Motor neuron (in vitro differentiated cells): ENCODE data around the gene PARVG. TPM values are rescaled to one million over a fixed set of nuclear protein-coding genes. Genes with fewer than 3 reads are reported as not detected.
"Not testable (repeated sequence)": the region's sequence is repeated elsewhere in the genome, so short reads cannot be mapped to it uniquely, and the experiment has no call there.

Source experiments
- ATAC-seq, 8 experiments: fragments of 200-7000 bp; cut with Tn5 transposase; replicated peaks in 6 of 8; 2 replicates each; pipeline ENCODE4 v1.8.0; 2021; ENCODE audit warnings: mild to moderate bottlenecking in 8 of 8, moderate library complexity in 8 of 8
- H3K27ac ChIP-seq, 2 donors: fragments of 250-450 bp; sonication (Bioruptor Pico); 2 replicates each; pipeline ENCODE4 v1.9.0; 2021; ENCODE audit warnings: antibody characterized with exemption in 2 of 2, mild to moderate bottlenecking in 2 of 2, moderate library complexity in 1 of 2
- H3K4me1 ChIP-seq, 2 donors: fragments of 250-450 bp; sonication (Bioruptor Pico); replicated peaks in 1 of 2; 2 replicates each; pipeline ENCODE4 v1.6.1; 2021; ENCODE audit warnings: antibody characterized with exemption in 2 of 2, mild to moderate bottlenecking in 2 of 2, moderate library complexity in 1 of 2
- H3K4me3 ChIP-seq, 5 donors: fragments of 250-450 bp; sonication (Bioruptor Pico); 2 replicates each; pipeline ENCODE4 v1.9.0; 2021; ENCODE audit warnings: antibody characterized with exemption in 5 of 5, mild to moderate bottlenecking in 5 of 5, moderate library complexity in 4 of 5
- WGBS, 10 experiments: fragments of 450-650 bp; shearing (Covaris generic); methylation state at CpG; one replicate each; pipeline ENCODE4 v1.0.0; 2022; 5-methylcytosine and 5-hydroxymethylcytosine counted together
- in situ Hi-C, 9 experiments: fragments of 400-800 bp; cut with MboI; loops; one replicate each; pipeline ENCODE4 v1.15.0; 2021; ENCODE audit warnings: low sequenced_read_pairs in 9 of 9, low pct_unique_long_range_greater_than_20kb in 2 of 9; ENCODE audit not compliant: unreplicated experiment in 9 of 9
- total RNA-seq, 8 experiments: library from RNA; unstranded; fragments of 300-600 nt; gene quantifications; 2 replicates each; pipeline versions ENCODE4 v1.2.3 to v1.2.4, GENCODE V29; 2022

Gene PARVG
- total RNA-seq, 8 experiments from 2014 or later = 0.05 to 3.0 (median 0.33) TPM

DNA sequence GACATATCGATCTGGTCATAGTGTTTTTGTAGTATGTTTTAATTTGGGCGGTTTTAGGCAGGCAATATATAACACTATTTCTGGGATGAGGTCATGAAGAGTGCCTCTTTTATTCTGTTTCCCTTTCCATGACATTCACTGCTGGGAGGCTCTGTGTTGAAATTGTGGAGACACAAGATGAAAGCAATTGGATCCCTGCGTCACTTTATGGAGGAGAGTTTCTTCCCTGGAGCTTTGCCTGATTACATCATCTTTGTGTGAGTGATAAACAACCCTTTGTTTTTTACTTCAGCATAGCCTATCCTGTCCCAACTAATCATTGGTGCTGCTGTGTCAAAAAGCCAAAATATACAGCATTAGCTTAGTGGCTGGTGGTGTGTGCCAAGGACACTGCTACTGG, 48.6 kb downstream of the PARVG start:
- Histone ChIP-seq H3K4me3 (no peak overlapping the region), H3K4me1 (no peaks in the 10 kb centered on the region), H3K27ac (no peak overlapping the region)
- no peak for ATAC-seq
- 0 to 96% (median 78%) methylated on average over 1 to 3 of the region's 3 CpGs for WGBS, 10 experiments
- in situ Hi-C loops = no loop called here

DNA sequence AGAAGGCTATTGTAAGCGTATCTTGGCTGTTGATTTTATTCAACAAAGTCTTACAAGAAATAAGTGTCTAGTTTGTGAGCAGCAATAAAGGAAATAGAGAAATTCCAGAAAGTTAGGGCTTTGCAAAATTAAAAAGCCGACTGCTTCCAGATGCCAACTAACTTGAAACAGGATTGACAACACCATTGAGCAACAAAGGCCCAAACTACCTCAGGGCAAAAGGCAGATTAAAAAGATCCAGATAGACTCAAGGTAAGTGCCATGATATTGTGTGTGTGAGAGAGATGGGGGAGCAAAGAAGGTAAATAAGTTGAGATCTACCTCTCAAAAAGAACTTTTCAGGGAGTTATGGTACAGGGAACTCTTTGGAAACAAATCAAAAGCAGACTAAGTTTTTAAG, 49.1 kb downstream of the PARVG start:
- in situ Hi-C loops = no loop called here
- Histone ChIP-seq H3K4me3 (no peak overlapping the region), H3K4me1 (no peaks in the 10 kb centered on the region), H3K27ac (no peak overlapping the region)
- no peak for ATAC-seq
- WGBS, 10 experiments = 0 to 93% (median 59%) methylated on average over 1 to 2 of the region's 2 CpGs; no CpG with 5 or more reads in 2 of the 10 experiments

DNA sequence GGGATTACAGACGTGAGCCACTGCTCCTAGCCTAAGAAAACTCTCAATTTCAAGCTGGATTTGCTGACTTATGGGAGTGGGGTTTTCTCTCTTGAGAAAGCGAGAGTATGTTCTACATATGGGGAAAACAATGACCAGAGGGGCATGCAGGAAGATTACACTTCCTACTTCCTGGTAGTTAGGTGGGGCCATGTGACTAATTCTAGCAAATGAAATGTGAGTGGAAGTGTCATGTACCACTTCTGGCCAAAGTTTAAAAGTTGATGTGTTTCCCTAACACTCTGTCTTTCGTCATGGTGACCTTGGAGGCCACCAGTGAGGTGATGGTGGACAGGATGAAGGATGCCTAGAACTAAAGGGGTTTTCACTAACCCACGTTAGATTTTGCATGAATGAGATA, 50.5 kb downstream of the PARVG start:
- H3K4me3 ChIP-seq = no peak overlapping the region
- 29 to 100% (median 89%) methylated on average over 1 to 4 of the region's 4 CpGs; no CpG with 5 or more reads in 1 of the 10 experiments for WGBS, 10 experiments
- H3K4me1 ChIP-seq = no peaks in the 10 kb centered on the region
- no peak for ATAC-seq
- H3K27ac ChIP-seq = no peak overlapping the region
- in situ Hi-C loops = no loop called here

DNA sequence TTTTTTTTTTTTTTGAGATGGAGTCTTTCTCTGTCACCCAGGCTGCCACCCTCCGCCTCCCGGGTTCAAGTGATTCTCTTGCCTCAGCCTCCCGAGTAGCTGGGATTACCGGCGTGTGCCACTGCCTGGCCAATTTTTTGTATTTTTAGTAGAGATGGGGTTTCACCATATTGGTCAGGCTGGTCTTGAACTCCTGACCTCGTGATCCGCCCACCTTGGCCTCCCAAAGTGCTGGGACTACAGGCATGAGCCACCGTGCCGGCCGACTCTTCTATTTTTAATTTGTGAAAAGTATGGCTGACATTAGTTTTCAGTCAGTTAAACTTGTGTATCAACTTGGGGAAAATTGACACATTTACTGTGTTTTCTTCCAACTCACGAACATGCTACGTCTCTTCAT, 53.6 kb downstream of the PARVG start:
- H3K4me3 ChIP-seq, H3K27ac ChIP-seq, ATAC-seq, in situ Hi-C loops, H3K4me1 ChIP-seq: not testable (repeated sequence)
- WGBS, 10 experiments = 82 to 100% (median 95%) methylated on average over 1 to 12 of the region's 12 CpGs; no CpG with 5 or more reads in 1 of the 10 experiments

DNA sequence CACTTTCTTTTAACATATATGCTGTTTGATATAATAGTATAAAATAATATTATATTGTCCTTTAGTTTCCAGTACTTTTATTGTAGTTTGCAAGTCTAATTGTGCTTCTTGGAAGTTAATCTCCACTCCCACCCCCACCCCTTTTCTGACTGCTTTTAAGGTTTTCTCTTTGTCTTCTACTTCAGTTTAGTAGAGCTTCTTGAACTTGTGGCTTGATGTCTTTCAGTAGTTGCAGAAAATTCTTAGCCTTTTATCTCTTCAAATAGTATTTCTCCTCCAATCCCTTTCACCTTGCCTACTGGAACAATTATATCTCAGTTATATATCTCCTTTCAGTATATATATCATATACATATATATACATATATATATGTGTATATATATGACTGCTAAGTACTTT, 56.6 kb downstream of the PARVG start:
- ATAC-seq = no peak
- Histone ChIP-seq H3K27ac (no peak overlapping the region), H3K4me3 (no peak overlapping the region), H3K4me1 (no peaks in the 10 kb centered on the region)
- in situ Hi-C loops = no loop called here

DNA sequence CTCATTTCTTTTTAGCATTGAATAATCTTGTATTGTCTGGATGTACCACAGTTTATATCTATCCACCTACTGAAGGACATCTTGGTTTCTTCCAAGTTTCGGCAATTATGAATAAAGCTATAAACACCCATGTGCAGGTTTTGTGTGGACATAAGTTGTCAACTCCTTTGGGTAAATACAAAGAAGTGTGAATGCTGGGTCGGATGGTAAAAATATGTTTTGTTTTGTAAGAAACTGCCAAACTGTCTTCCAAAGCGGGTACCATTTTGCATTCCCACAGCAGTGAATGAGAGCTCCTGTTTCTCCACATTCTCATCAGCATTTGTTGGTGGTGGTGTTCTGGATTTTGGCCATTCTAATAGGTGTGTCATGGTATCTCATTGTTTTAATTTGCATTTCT, 60.4 kb downstream of the PARVG start:
- H3K4me3 ChIP-seq, in situ Hi-C loops, H3K27ac ChIP-seq, ATAC-seq, H3K4me1 ChIP-seq: not testable (repeated sequence)
- 18 to 93% (median 75%) methylated on average over 1 to 3 of the region's 3 CpGs; no CpG with 5 or more reads in 1 of the 10 experiments for WGBS, 10 experiments

DNA sequence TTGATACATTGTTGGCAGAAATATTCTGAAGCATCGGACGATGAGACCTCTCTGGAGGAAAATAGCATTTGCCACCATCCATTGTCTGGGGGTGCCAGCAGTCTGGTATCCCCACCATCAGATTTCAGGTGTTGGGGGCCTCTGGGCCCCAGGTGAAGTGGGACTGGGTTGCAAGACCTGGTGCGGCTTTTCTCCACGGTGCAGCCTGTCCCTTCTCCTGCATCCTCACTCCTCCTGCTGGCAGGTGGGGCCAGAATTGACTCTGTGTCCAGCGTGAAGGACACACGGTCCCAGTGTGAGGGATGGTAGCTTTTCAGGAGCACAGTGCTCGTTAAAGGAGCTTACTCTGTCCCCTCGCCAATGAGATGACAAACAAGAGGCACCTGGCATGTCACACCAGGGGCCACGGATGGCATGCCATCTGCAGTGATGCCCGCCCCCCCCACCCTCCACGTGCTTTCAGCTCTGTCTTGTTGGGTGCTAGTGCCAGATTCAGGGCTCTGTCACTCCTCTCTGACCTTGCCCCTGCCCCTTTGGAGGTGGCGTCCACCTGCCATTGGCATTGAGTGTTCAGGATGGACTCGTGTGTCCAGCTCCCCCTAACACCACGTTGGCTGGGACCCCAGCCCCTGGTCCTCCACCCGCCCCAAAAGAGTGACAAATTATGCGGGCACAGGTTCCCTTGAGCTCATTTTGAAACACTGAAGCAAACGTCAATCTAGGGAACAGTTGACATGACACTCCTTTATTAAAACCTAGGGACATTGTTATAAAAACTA, 62.4 kb downstream of the PARVG start:
- Histone ChIP-seq H3K4me1 (no peaks in the 10 kb centered on the region), H3K4me3 (no peak overlapping the region), H3K27ac (no peak overlapping the region)
- WGBS, 10 experiments = 40 to 100% (median 78%) methylated on average over 1 to 6 of the region's 17 CpGs; no CpG with 5 or more reads in 4 of the 10 experiments
- no peak for ATAC-seq
- in situ Hi-C loops = no loop called here

DNA sequence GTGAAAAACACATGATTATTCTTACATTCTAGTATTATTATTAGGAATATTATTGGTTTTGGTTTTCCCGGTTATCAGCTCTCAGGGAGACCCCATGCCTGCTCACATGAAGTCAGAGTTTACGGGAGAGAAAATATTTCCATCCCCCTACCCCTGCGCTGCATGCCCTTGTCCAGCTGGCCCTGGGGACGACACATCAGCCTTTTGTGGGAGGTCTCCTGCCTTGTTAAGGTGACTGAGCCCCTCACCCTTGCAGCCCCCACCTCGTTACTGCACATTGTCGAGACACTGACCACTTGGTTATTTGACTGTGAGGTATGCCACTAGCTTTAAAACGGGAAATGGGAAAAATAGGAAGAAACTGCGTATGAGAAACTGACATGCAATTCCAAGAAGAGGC, 63.0 kb downstream of the PARVG start:
- Histone ChIP-seq H3K4me3 (no peak overlapping the region), H3K4me1 (no peaks in the 10 kb centered on the region), H3K27ac (no peak overlapping the region)
- in situ Hi-C loops = no loop called here
- ATAC-seq = no peak
- 63 to 98% (median 91%) methylated on average over 1 to 8 of the region's 8 CpGs; no CpG with 5 or more reads in 2 of the 10 experiments for WGBS, 10 experiments

DNA sequence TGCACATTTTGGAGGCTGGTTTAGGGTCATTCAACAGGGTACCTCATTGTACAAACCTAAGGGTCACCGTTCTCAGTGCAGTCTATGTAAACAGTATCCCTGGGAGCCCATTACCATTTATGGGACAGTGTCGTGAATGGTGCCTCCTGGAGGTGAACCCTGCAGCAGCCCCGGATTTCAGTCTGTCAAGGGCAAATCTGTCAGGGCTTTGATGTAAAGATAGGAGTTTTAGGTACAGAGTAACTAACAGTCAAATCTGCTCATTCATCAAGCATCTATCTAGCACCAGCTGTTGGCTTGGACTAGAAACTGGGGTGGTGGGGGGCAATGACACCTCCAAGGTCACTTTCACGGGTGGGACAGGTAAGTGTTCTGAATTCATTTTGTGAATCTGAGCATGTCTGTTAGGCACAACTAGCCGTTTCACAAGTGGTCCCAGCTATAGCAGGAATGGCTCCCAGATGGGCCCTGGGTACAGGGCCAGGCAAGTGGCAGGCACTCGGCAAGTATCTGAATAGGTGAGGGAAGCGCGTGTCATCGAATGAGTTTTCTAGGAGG, 63.6 kb downstream of the PARVG start:
- ATAC-seq = no peak
- Histone ChIP-seq H3K27ac (no peak overlapping the region), H3K4me3 (no peak overlapping the region), H3K4me1 (no peaks in the 10 kb centered on the region)
- in situ Hi-C loops = no loop called here
- 50 to 100% (median 91%) methylated on average over 1 to 5 of the region's 9 CpGs; no CpG with 5 or more reads in 3 of the 10 experiments for WGBS, 10 experiments

DNA sequence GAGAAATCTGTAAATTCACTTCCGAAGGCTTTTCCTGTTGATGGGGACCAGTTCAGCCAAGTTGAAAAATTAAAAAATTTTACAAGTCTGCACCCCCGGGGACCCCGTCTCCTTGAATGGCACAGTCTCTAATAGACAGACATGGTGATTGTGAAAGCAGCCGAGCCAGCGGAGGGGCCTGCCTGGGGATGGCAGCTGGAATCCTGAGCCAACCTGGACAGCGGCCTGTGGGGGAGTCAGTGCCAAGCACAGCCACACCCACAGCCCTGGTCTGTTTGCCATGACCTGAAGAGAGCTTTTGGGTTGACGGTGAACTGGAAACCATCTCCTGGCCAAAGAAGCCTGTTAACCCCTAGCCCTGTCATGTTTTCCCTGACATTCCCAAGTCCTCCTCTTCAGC, 64.7 kb downstream of the PARVG start:
- 83 to 100% (median 97%) methylated on average over 1 to 5 of the region's 7 CpGs; no CpG with 5 or more reads in 4 of the 10 experiments for WGBS, 10 experiments

DNA sequence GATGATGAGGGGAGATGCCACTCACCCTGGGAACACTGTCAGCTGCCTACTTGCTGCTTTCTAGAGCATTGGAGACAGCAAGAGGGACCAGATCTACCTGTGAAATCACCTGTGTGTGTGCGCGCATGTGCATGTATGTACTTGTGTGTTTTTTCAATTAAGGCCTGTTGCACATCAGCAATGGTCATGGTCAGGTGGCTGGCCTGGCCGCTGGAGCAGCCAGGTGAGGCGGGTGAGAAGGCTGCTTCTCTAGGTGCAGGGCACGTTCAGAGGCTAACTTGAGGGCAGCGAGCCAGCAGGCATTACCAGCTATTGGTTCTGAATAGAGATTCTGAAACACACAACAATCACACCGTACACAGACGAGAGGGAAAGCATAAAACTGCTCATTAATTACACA, 65.1 kb downstream of the PARVG start:
- Histone ChIP-seq H3K4me1 (no peaks in the 10 kb centered on the region), H3K27ac (no peak overlapping the region), H3K4me3 (no peak overlapping the region)
- in situ Hi-C loops = no loop called here
- no peak for ATAC-seq
- 79 to 100% (median 84%) methylated on average over 1 to 8 of the region's 8 CpGs; no CpG with 5 or more reads in 2 of the 10 experiments for WGBS, 10 experiments

More for the DNA sequence above, 64.7 kb downstream of the PARVG start:
- Histone ChIP-seq H3K27ac (no peak overlapping the region), H3K4me1 (no peaks in the 10 kb centered on the region), H3K4me3 (no peak overlapping the region)
- ATAC-seq = no peak
- in situ Hi-C loops = no loop called here

DNA sequence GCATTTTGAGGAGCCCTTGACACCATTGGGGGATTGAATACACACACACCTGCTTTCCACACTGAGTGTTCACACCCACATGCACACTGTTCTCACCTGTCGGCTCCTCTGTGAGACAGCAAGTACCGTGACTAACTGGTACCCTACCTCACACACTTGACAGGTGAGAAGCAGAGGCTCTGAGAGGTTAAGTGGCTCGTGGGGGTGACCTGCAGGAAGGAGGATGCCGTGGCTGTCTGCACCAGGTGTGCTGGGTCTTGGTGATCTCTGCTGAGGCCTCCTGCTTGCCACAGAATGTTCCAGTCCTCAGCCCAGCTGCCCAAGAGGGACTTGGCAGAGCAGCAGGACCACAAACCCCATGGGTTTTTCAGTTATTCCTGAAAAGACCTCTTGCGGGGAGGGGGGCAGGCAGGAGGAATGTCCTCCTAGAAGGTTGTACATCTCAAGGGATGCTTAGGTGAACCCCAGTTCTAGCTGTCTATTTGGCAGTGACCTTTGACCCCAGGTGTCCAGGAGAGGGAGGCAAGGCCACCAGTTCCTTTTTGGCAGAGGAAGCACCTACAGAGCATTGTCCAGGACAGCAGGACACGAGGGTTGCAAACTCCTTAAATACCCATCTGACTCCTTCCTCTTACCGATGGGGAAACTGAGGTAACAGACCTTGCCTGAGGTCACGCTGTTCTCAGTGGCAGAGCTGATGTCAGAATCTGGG, 66.0 kb downstream of the PARVG start:
- in situ Hi-C loops = no loop called here
- Histone ChIP-seq H3K4me1 (no peaks in the 10 kb centered on the region), H3K4me3 (no peak overlapping the region), H3K27ac (no peak overlapping the region)
- 50 to 100% (median 80%) methylated on average over 1 of the region's 8 CpGs; no CpG with 5 or more reads in 6 of the 10 experiments for WGBS, 10 experiments
- no peak for ATAC-seq

DNA sequence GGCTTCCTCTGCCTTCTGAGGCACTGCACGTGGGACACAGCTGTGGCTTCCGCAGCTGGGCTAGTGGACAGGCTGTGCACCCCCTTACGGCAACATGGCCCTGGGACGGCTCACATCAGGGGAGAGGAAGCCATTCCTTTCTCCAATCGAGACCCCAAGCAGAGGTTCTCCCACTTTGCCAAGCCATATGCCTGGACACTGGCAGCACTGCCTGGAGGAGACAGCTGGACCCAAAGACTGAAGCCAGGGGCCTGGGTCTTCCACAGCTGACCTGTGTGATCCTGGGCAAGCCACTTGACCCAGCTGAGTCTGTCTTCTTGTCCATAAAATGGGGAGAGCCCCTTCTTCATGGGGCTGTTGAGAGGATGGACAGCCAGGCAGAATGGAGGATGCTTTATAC, 66.6 kb downstream of the PARVG start:
- in situ Hi-C loops = no loop called here
- H3K4me1 ChIP-seq = no peaks in the 10 kb centered on the region
- no peak overlapping the region for H3K27ac ChIP-seq

More for the DNA sequence above, 66.6 kb downstream of the PARVG start:
- no peak for ATAC-seq
- no peak overlapping the region for H3K4me3 ChIP-seq
- 20 to 80% (median 70%) methylated on average over 1 to 3 of the region's 5 CpGs; no CpG with 5 or more reads in 5 of the 10 experiments for WGBS, 10 experiments
